Activated B cell treated with CpG ODN at 0.5 μM for 24 hours (primary cell): Measurements from ENCODE around the gene PRKAG1. TPM values are rescaled to one million over a fixed set of nuclear protein-coding genes. Genes with fewer than 3 reads are reported as not detected.

Experiments
- ATAC-seq: fragments of 200-7000 bp; cut with Tn5 transposase; one replicate; pipeline ENCODE4 v1.10.0; 2021; ENCODE audit warnings: low read depth, mild to moderate bottlenecking, moderate library complexity
- CTCF ChIA-PET: fragments of 350-600 bp; sonication (Branson Sonifier 250); formaldehyde crosslinking; loops from one replicate; lab custom pipeline; 2021; ENCODE audit warnings: antibody characterized with exemption; lab: Charles Lee
- POLR2A ChIA-PET: fragments of 350-600 bp; sonication (Branson Sonifier 250); formaldehyde crosslinking; loops from one replicate; lab custom pipeline; 2021; ENCODE audit warnings: antibody characterized with exemption; lab: Charles Lee
- DNase-seq: peaks from one replicate; pipeline ENCODE4 v3.0.0; 2022
- H3K27ac Mint-ChIP-seq: one replicate; pipeline ENCODE4 v1.8.0; 2020; ENCODE audit warnings: mixed read lengths
- H3K27me3 Mint-ChIP-seq: one replicate; pipeline ENCODE4 v1.8.0; 2021; ENCODE audit warnings: mixed read lengths
- H3K36me3 Mint-ChIP-seq: one replicate; pipeline ENCODE4 v1.8.0; 2021; ENCODE audit warnings: low read depth, mixed read lengths
- H3K4me1 Mint-ChIP-seq: one replicate; pipeline ENCODE4 v1.8.0; 2021; ENCODE audit warnings: mixed read lengths
- H3K4me3 Mint-ChIP-seq: one replicate; pipeline ENCODE4 v1.8.0; 2020; ENCODE audit warnings: mild to moderate bottlenecking, mixed read lengths
- H3K9me3 Mint-ChIP-seq: one replicate; pipeline ENCODE4 v1.8.0; 2020; ENCODE audit warnings: mixed read lengths
- intact Hi-C: fragments of 100-400 bp; cut with micrococcal nuclease; formaldehyde crosslinking; loops from one replicate; pipeline ENCODE4 v1.15.1; 2024
- total RNA-seq: library from RNA; stranded (reverse); gene quantifications from 2 replicates; pipeline ENCODE4 v1.2.3, GENCODE V29; 2022
- TF ChIP-seq, protein P1 (sequence below): fragments of 200-600 bp; IDR thresholded peaks from one replicate; pipeline ENCODE4 v1.8.0; 2022; ENCODE audit warnings: antibody characterized with exemption, mild to moderate bottlenecking

Gene PRKAG1
- total RNA-seq, 1 donor from 2014 or later: 70.5 TPM

DNA sequence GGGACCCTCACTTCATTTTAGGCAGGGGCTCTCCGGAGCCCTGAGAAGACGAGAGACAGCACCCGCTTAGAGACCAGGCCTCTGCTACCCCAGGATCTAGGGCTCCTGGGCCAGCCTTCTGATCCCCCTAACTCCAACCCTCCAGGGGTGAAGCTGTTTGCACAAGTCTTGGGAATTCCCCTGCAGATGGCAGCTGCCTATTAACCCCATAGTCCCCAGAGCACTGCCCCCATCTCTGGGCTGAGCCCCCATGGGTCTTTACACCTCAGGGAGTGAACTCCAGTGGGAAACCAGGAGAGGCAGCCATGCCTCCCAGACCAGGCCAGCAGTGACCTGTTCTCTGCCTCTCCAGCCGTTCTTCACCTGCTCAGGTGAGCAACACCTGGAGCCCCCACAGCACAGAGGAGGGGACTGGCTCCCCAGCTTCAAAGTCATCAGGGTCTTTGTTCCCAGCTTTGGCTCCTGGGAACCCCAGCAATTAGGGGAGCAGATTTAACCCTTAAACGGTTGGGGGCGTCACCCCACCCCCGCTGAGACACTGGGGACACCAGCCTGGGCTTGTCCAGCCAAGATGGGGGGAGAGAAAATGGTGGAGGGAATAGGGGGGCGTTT is 49.3 kb downstream of the PRKAG1 start:
- H3K27me3 Mint-ChIP-seq: peaks cover 28% of the 10 kb centered on the region
- DNase-seq (no peak), ATAC-seq (no peak)
- peaks cover 37% of the 10 kb centered on the region for H3K4me1 Mint-ChIP-seq
- intact Hi-C loops: loop anchor here (1.0 kb wide), 1 partner anchor 12 kb away; the partner anchor contains the start of gene ARF3
- H3K9me3 Mint-ChIP-seq: no peaks in the 10 kb centered on the region
- H3K36me3 Mint-ChIP-seq: no peaks in the 10 kb centered on the region
- ChIA-PET POLR2A (interaction anchor here (0.7 to 3.7 kb wide), 6 partner anchors 10 to 898 kb away, joined by 3 to 31 read pairs (median 6); partner anchors contain the start of genes ARF3, FKBP11 and TUBA1B), CTCF (interaction anchor here (1.0 to 2.8 kb wide), 5 partner anchors 10 to 120 kb away, joined by 3 to 11 read pairs (median 5); partner anchors contain the start of gene ARF3)
- TF ChIP-seq, protein P1, sequence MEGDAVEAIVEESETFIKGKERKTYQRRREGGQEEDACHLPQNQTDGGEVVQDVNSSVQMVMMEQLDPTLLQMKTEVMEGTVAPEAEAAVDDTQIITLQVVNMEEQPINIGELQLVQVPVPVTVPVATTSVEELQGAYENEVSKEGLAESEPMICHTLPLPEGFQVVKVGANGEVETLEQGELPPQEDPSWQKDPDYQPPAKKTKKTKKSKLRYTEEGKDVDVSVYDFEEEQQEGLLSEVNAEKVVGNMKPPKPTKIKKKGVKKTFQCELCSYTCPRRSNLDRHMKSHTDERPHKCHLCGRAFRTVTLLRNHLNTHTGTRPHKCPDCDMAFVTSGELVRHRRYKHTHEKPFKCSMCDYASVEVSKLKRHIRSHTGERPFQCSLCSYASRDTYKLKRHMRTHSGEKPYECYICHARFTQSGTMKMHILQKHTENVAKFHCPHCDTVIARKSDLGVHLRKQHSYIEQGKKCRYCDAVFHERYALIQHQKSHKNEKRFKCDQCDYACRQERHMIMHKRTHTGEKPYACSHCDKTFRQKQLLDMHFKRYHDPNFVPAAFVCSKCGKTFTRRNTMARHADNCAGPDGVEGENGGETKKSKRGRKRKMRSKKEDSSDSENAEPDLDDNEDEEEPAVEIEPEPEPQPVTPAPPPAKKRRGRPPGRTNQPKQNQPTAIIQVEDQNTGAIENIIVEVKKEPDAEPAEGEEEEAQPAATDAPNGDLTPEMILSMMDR: no peak
- H3K4me3 Mint-ChIP-seq: peak overlapping the region; percentile 4
- H3K27ac Mint-ChIP-seq: no peak overlapping the region

DNA sequence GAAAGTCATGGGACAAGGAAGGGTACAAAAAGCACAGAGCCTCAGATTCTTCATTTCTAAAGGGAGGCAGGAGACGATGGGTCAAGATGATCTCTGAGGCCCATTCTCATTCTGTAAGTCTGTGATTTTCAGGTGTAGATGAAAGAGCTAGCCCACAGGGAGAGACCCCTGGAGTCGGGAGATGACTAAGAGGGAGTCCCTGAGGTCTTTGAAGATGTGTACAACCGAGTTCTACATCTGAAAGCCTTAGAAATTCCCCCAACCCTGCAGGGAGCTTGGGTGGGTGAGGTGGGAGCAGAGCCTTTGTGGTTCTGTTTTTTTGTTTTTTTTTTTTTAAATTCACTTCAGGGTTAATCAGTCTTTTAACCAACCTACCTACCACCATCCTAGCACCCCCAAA is 50.1 kb downstream of the PRKAG1 start:
- H3K9me3 Mint-ChIP-seq: no peaks in the 10 kb centered on the region
- POLR2A ChIA-PET: interaction anchor here (0.6 to 3.7 kb wide), 4 partner anchors 10 to 1065 kb away, joined by 5 to 31 read pairs (median 8); partner anchors contain the start of genes ARF3 and FKBP11
- no peak for ATAC-seq
- TF ChIP-seq, protein P1: no peak
- H3K27ac Mint-ChIP-seq: no peak overlapping the region
- peaks cover 37% of the 10 kb centered on the region for H3K4me1 Mint-ChIP-seq
- no peak for DNase-seq
- intact Hi-C loops: no loop called here
- H3K36me3 Mint-ChIP-seq: no peaks in the 10 kb centered on the region
- H3K4me3 Mint-ChIP-seq: no peak overlapping the region
- H3K27me3 Mint-ChIP-seq: peaks cover 21% of the 10 kb centered on the region
- CTCF ChIA-PET: interaction anchor here (1.0 to 2.8 kb wide), 5 partner anchors 11 to 121 kb away, joined by 3 to 11 read pairs (median 5); partner anchors contain the start of gene ARF3

DNA sequence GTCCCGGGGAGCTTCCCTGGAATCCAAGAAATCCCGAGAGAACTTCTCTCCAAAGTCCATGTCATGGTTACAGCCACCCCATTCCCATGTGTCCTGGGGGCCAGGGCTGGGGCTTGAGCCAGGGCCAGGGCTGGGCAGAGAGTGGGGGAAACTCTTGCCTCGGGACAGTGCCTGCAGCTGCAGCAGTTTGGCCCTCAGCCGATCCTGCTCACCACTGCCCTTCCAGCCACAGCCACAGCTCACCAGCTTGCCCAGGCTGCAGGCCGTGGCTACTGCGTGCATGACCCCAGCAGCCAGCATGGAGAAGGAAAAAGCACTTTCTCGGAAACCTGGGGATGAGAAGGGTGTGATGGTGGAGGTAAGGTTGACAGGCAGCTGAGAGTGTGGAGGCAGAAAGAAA is 50.6 kb downstream of the PRKAG1 start:
- ATAC-seq (no peak), DNase-seq (no peak)
- peaks cover 20% of the 10 kb centered on the region for H3K27me3 Mint-ChIP-seq
- H3K27ac Mint-ChIP-seq: no peak overlapping the region
- intact Hi-C loops: no loop called here
- peaks cover 37% of the 10 kb centered on the region for H3K4me1 Mint-ChIP-seq
- POLR2A ChIA-PET: interaction anchor here (0.6 to 3.7 kb wide), 5 partner anchors 10 to 1065 kb away, joined by 3 to 31 read pairs (median 6); partner anchors contain the start of genes ARF3 and FKBP11
- no peaks in the 10 kb centered on the region for H3K9me3 Mint-ChIP-seq
- CTCF ChIA-PET: interaction anchor here (1.4 to 2.8 kb wide), 3 partner anchors 10 to 121 kb away, joined by 3 to 11 read pairs (median 5); partner anchors contain the start of gene ARF3
- no peak overlapping the region for H3K4me3 Mint-ChIP-seq
- TF ChIP-seq, protein P1: no peak
- H3K36me3 Mint-ChIP-seq: no peaks in the 10 kb centered on the region

DNA sequence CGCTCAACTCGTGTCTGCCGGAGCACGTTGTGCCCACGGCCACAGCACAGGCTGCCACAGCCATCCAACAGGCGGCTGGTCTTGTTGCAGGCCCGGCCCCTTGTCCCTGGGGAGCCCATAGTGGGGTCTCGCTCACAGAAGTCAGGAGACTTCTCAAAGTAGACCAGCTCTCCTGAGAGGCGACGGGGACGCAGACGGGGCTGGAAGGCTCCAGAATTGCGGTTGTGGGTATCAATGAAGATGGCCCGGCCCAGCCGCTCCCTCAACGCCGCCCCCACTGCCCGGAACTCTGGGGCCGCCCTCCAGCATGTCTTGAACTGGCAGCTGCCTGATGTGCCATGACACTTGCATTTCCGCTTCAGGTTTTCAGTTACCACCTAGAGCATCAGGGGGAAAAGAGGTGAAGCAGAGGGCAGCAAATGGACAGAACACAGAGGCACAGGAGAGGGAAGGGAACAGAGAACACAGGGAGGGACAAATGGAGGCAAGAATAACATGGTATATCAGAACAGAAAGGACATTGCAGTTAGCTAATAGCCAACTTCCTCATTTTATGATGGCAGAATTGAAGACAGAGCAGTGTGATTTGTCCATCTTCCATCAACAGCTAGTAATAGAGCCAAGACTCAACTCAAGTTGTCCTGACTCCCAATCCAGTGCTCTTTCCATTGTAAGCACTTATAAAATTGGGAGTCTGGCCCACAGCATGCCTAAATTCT is 52.2 kb downstream of the PRKAG1 start:
- ChIA-PET CTCF (interaction anchor here (1.6 kb wide), 1 partner anchor 11 kb away, joined by 8 read pairs; the partner anchor contains the start of gene WNT1), POLR2A (interaction anchor here (0.6 to 3.7 kb wide), 4 partner anchors 9 to 115 kb away, joined by 3 to 31 read pairs (median 4); partner anchors contain the start of gene ARF3)
- Mint-ChIP-seq H3K9me3 (no peaks in the 10 kb centered on the region), H3K4me1 (peaks cover 31% of the 10 kb centered on the region), H3K27ac (peak overlapping the region; percentile 35), H3K36me3 (no peaks in the 10 kb centered on the region), H3K4me3 (no peak overlapping the region), H3K27me3 (peaks cover 10% of the 10 kb centered on the region)
- TF ChIP-seq, protein P1: no peak
- ATAC-seq: no peak
- intact Hi-C loops: no loop called here
- DNase-seq: no peak
